B cell (primary cell): ENCODE data around the gene RNF148.

ENCODE experiments used
- CTCF ChIP-seq: fragments of 200-600 bp; IDR thresholded peaks from one replicate; pipeline ENCODE4 v1.8.0; 2022; ENCODE audit warnings: antibody characterized with exemption, mild to moderate bottlenecking
- EZH2 ChIP-seq: IDR thresholded peaks from 2 replicates; pipeline ENCODE4 v1.6.1; 2012; ENCODE audit warnings: borderline replicate concordance, low read depth, mild to moderate bottlenecking, moderate library complexity, low read length; ENCODE audit not compliant: insufficient read depth, poor library complexity, severe bottlenecking

GRCh38 chr7:122748195-122748594, 45.5 kb upstream of the RNF148 start:
- TF ChIP-seq CTCF (no peak), EZH2 (no peak)
